Measurements from ENCODE around the gene RSPH3.

GRCh38 chr6:158999154-158999665 is 792 bp downstream of the RSPH3 start:
- TF ChIP-seq ZFP3 (CRISPR knock-in tag; IDR thresholded peaks at IDR 0.05) (no peak), CREB5 (CRISPR knock-in tag; IDR thresholded peaks at IDR 0.05; ENCODE audit: low read depth) (no peak)

All from SK-N-SH treated with all-trans-retinoic acid at 6 μM for 48 hours (cell line).